CD4-positive, alpha-beta T cell treated with Interleukin-15 for 4 hours (primary cell): ENCODE results near the gene CELF3.
"Not testable (repeated sequence)": the region's sequence is repeated elsewhere in the genome, so short reads cannot be mapped to it uniquely, and the experiment has no call there.

ENCODE experiments used
- DNase-seq: peaks from one replicate; pipeline ENCODE4 v3.0.0-alpha.2; 2020; ENCODE audit warnings: low spot score

The CELF3 gene

DNA sequence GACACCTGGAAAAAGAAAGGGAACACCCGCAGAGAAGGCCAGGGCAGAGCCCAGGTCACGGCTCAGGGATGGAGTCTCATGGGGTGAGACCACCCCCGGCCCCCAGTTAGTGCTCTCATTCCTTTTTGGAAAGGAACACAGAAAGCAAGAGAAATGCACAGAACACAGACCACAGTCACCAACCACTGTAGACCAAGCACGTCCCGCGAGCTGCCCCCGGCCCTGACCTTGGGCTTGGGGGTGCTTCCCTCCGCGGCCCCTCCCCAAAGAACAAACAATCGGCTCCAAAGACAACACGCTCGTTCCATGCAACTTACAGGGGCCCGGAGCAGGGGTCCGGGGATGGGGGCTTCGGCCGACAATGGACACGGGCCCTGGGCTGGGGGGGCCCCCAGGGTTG, 12.8 kb downstream of the CELF3 start:
- DNase-seq: no peak

DNA sequence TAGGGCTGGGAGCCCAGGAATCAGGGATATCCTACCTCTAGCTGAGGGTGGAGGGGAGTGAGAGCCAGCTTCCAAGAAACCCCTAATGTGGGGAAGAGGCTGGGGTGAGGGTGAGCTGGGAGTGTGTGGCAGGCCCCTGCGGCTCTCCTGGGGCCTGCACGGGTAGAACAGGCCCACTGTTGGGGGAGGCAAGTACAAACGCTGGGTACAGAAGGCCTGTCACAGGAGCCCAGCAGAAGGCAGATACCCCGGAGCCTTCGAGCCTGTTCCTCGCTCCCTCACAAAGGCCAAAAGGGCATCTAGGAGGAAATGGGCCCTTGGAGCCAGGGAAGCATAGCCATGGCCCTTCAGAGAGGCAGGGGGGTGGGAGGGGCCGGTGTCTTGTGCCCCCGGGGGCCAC, 13.7 kb downstream of the CELF3 start:
- DNase-seq: no peak

DNA sequence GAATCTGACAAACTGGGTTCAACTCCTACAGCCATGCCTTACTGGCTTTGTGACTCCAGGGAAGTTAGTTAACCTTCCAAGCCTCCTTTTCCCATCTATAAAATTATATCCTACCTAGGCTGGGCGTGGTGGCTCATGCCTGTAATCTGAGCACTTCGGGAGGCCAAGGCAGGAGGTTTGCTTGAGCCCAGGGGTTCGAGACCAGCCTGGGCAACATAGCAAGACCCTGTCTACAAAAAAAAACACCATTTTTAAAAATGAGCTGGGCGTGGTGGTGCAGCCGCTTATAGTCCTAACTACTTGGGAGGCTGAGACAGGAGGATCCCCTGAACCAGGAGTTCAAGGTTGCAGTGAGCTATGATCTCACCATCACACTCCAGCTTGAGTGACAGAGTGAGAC, 15.1 kb downstream of the CELF3 start:
- DNase-seq: no peak

DNA sequence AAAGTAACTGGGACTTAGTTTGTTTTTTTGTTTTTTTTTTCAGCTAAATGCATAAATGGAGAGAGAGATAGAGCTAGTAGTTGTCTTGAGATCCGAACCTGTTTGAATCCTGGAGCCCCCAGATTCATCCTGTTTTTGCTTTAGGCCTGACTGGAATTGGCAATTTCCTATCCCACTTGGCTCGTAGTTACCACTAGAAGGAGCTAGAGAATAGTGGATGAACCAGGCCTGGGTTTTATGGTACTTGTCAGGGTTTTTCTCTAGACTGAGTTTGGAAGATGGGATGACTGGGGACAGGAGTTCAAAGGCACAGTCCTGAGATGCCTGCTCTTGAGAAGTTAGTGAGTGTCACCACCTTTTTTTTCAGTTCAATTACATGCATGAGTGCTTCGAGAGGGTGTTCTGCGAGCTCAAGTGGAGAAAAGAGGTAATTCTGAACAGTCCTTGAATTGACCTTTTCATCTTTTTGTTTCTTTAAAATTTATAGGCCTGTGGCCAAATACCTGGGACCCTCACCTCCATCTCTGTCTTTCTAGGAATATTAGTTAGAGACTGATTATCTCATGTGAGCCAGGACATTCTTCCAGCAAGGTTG, 23.4 kb downstream of the CELF3 start:
- DNase-seq: no peak

DNA sequence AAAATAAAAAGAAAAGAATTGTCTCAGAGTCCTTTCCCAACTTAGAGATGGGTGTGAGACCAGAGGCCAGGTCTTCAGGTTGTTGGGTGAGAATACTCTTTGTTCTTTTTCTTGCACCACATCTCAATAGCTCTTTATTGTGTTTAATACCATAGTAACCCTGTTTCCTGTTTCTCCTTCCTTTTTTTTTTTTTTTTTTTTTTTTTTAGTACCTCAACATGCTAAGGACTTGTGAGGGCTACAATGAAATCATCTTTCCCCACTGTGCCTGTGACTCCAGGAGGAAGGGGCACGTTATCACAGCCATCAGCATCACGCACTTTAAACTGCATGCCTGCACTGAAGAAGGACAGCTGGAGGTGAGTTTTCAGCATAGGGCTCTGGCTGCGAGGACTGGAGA, 24.4 kb downstream of the CELF3 start:
- DNase-seq: no peak

DNA sequence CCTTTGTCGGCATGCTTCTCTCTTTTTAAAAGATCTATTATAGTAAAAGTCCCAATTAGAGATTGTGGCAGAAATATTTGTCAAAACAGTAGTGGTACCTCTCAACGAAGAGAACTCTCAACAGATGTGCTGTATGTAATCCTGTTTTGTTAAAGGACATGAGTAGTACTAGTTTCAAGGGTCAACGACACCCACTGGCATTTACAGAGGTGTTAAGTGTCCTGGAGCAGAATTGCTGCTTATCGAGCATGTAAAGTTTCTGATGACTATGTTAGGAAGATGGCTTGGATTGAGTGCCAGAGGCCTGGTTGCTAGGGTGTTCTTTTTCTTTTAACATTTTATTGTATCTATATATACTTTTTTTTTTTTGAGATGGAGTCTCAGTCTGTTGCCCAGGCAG, 27.1 kb downstream of the CELF3 start:
- no peak for DNase-seq

DNA sequence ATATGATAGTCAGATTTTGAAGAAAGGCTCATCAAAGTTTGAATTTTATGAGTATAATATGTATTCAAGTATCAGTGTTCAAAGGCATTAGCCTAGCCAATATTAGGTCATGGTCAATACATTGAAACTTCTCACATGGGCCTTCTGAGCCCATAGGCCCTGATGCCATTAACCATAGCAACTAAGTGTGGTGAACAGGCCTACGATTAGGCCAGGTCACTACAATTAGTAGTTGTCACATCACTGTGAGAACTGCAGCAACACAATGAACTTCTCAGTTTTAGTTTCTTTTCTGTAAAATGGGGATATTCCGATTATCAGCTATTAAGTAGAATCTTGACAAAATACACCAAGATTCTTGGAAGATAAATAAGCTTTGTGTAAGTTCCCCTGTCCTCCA, 30.0 kb downstream of the CELF3 start:
- DNase-seq: no peak

DNA sequence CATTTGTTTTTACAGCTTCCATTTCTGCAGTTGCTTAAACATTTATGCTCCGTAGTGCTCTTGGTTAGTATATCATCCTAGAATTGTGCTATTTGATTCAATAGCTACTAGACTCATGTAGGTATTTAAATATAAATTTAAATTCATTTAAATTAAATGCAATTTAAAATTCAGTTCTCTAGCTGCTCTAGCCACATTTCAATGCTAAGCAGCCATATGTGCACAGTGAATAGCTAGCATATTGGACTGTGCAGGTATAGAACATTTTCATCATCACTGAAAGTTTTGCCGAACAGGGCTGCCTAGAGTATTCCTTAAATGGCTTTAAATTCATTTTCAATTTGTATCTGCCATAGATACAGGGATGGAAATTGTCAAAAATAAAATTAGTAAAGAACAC, 32.5 kb downstream of the CELF3 start:
- DNase-seq: no peak

DNA sequence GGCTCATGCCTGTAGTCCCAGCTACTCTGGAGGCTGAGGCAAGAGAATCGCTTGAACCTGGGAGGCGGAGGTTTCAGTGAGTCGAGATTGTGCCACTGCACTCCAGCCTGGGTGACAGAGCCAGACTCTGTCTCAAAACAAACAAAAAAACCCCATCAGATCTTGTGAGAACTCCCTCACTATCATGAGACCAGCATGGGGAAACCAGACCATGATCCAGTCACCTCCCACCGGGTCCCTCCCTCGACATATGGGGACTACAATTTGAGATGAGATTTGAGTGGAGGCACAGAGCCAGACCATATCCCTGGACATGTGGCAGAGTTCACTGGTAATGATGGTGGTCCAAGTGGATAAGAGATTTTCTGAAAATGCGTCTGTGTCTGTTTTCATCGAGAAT, 33.7 kb downstream of the CELF3 start:
- DNase-seq: not testable (repeated sequence)

DNA sequence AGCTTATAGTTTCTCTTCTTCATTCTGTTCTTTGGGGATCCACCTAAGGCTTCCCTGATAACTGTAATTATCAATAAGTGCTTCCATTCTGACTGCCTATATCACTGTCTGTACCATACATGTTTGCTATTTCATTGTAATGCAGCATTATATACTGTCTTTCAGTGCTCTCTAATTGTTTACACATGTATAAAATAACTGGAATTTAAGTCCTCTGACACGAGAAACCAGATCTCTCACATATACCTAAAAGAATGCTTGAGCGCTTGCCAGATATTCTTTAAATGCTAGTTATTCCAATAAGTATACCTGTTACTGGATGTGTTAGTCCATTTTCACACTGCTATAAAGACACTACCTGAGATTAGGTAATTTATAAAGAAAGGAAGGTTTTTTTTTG, 34.7 kb downstream of the CELF3 start:
- no peak for DNase-seq

DNA sequence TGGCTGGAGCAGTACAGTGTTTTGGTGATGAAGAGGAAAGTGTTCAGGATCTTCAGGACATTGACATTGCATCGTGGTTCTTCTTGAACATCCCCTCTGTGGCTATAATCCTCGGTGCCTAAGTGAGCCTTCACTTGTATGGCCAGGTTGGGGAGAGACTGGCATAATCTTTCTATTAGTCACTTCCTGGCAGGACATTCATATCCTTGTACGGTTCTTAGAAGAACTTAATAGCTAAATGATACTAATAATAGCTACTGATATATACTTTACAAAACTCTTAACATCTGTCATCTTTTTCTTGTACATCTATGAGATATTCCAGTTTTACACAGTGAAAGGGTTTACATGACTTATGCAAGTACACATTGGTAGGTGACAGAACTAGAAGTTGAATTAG, 35.8 kb downstream of the CELF3 start:
- no peak for DNase-seq

DNA sequence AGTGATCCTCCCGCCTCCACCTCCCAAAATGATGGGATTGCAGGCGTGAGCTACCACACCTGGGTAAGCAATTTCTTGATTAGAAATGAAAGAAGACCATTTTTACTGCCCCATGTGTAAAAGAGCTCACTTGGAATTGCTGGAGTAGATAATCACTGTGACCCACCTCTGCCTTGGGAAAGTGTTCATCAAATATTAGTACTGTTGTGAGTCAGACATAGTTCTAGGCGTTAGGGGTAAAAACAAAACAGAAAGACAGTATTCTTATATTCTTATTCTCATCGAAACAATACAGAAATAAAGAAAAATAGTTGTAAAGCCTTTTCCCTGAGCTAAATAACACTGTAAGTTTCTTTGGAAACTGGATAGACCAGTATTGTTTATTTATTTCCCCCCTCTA, 36.2 kb downstream of the CELF3 start:
- no peak for DNase-seq

DNA sequence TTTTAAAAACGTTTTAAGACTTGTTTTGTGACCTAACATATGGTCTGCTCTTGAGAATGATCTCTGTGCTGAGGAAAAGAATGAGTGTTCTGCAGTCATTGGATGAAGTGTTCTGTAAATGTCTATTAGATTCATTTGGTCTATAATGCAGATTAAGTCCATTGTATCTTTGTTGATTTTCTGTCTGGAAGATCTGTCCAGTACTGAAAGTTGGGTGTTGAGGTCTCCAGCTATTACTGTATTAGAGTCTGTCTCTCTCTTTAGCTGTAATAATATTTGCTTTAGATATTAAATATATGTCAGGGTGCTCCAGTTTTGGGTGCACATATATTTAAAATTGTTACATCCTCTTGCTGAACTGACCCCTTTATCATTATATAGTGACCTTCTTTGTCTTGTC, 43.2 kb downstream of the CELF3 start:
- no peak for DNase-seq

DNA sequence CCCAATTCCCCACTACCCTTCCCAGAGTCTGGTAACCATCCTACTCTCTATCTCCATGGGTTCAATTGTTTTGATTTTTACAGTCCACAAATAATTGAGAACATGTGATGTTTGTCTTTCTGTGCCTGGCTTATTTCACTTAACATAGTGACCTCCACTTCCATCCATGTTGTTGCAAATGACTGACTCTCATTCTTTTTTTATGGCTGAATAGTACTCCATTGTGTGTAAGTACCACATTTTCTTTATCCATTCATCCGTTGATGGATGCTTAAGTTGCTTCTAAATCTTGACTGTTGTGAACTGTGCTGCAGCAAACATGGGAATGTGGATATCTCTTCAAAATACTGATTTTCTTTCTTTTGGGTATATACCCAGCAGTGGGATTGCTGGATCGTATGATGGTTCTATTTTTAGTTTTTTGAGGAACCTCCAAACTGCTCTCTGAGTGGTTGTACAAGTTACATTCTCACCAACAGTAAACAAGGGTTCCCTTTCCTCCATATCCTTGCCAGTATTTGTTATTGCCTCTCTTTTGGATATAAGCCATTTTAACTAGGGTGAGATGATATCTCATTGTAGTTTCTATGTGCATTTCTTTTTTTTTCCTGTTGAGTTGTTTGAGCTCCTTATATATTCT, 46.4 kb downstream of the CELF3 start:
- not testable (repeated sequence) for DNase-seq

DNA sequence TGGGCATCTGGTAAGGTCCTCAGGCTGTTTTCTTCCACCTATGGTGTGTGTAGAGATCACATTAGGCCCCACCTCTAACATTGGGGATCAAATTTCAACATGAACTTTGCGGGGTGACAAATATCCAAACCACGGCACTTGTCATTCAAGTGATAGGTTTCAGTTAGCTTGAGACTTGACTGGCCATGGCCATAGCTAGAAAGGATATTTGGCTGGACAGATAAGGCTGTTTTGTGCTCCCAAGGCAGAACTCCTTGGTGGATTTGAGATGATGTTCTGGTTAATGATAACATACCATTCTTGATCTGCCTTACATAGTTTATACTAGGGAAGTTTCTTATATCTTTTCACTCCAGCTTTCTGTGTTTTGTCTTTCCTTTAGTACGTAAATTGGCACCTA, 48.5 kb downstream of the CELF3 start:
- DNase-seq: no peak

DNA sequence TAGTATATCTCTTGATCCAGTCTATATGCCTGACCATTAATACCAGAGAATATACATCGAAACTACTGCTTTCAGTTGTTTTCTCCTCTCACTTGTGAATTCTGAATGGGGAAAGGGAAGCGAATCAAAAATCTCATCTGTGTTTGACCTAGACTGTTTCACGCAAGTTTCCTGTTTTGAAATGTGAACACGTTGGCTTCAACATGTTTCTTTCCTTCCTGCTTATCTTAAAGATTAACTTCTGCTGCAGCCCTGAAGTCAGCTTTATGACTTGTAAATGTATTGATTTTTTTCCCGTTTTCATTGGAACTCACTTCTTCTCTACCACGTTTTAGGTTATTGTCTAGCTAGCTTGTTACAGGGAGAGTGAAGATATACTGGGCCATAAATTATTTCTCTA, 54.9 kb downstream of the CELF3 start:
- no peak for DNase-seq

DNA sequence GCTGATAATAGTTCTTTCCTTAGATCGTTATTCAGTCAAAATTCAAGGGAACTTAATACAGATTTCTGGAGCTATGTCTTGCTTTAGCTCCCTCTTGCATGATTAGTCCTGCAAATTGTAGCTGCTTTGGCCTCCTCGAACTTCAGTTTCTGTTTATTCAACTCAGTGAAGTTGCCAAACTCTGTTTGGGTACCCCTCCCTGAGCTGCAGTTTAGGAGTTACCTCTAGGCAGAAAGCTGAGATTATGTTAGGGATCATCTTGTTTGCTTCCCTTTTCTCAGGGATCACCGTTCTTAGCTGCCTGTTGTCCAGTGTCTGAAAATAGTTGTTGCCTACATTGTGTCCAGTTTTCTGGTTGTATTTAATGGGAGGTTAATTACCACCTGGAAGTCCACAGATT, 61.2 kb downstream of the CELF3 start:
- DNase-seq: no peak

DNA sequence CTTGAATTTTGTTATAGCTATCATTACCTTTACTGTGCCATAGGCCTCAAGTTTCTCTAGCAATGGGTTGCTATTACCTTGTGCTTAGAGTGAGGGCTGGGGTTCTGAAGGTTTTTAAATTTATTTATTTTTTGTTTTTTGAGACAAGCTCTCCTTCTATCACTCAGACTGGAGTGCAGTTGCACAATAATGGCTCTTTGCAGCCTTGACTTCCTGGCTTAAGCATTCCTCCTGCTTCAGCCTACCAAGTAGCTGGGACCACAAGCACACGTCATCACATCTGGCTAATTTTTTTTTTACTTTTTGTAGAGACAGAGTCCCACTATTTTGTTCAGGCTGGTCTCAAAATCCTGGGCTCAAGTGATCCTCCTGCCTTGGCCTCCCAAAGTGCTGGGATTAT, 63.2 kb downstream of the CELF3 start:
- DNase-seq: no peak
